SK-N-SH (cell line): Measurements from ENCODE around the gene RBMS3.

Experiments
- EP300 ChIP-seq, 2 experiments: IDR thresholded peaks; 2 replicates each; pipeline versions ENCODE4 v1.4.0 to v1.6.1; 2012; ENCODE audit warnings: borderline replicate concordance in 1 of 2, low read depth in 1 of 2, low read length in 1 of 2
- PBX3 ChIP-seq: IDR thresholded peaks from 2 replicates; pipeline ENCODE4; 2012
- RCOR1 ChIP-seq: fragments of 150-350 bp; IDR thresholded peaks from 2 replicates; pipeline ENCODE4 v1.6.1; 2017; ENCODE audit warnings: antibody characterized with exemption, low read length
- REST ChIP-seq: IDR thresholded peaks from 2 replicates; pipeline ENCODE4 v1.6.1; 2012; ENCODE audit warnings: mild to moderate bottlenecking, low read depth, low read length, moderate library complexity
- RFX5 ChIP-seq: IDR thresholded peaks from 2 replicates; pipeline ENCODE4 v1.6.1; 2012; ENCODE audit warnings: mild to moderate bottlenecking, improper control_type of control experiment, low read length
- RXRA ChIP-seq: IDR thresholded peaks from 2 replicates; pipeline ENCODE4 v1.4.0; 2012; ENCODE audit warnings: low read depth, mild to moderate bottlenecking, borderline replicate concordance
- TF ChIP-seq, protein P1 (sequence below): fragments of 200-600 bp; sonication (generic); IDR thresholded peaks from 2 replicates; pipeline ENCODE4 v1.6.1; 2017; ENCODE audit warnings: antibody characterized with exemption, mild to moderate bottlenecking, moderate library complexity
- TF ChIP-seq, protein P2 (sequence below): fragments of 150-350 bp; IDR thresholded peaks from 2 replicates; pipeline ENCODE4 v1.6.1; 2017; ENCODE audit warnings: antibody characterized with exemption, low read length, low read depth, borderline replicate concordance

DNA sequence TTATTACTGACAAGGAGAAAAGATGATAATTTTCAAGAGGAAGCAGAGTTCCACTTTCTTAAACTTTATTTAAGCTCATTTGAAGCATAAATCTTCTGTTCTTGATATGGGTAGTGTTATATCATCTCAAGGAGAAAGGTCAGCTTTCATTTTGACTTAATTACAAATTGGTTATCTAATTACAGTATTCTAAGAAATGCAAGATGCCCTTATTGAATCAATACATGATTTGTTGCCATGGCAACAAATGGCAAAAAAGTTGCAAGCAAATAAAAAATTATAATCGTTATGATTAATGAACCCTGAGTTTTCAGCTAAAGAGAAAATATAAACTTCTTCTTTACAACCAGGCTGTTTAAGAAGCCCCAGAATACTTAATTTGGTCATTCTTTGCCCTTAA, 622.7 kb downstream of the RBMS3 start:
- TF ChIP-seq, protein P1, sequence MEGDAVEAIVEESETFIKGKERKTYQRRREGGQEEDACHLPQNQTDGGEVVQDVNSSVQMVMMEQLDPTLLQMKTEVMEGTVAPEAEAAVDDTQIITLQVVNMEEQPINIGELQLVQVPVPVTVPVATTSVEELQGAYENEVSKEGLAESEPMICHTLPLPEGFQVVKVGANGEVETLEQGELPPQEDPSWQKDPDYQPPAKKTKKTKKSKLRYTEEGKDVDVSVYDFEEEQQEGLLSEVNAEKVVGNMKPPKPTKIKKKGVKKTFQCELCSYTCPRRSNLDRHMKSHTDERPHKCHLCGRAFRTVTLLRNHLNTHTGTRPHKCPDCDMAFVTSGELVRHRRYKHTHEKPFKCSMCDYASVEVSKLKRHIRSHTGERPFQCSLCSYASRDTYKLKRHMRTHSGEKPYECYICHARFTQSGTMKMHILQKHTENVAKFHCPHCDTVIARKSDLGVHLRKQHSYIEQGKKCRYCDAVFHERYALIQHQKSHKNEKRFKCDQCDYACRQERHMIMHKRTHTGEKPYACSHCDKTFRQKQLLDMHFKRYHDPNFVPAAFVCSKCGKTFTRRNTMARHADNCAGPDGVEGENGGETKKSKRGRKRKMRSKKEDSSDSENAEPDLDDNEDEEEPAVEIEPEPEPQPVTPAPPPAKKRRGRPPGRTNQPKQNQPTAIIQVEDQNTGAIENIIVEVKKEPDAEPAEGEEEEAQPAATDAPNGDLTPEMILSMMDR = no peak
- TF ChIP-seq RXRA = no peak
- TF ChIP-seq, protein P2, sequence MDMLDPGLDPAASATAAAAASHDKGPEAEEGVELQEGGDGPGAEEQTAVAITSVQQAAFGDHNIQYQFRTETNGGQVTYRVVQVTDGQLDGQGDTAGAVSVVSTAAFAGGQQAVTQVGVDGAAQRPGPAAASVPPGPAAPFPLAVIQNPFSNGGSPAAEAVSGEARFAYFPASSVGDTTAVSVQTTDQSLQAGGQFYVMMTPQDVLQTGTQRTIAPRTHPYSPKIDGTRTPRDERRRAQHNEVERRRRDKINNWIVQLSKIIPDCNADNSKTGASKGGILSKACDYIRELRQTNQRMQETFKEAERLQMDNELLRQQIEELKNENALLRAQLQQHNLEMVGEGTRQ = no peak
- no peak for TF ChIP-seq PBX3
- TF ChIP-seq RCOR1 = no peak
- TF ChIP-seq EP300 (IDR thresholded peaks at IDR 0.05; ENCODE audit: borderline replicate concordance in 1 of 2, low read depth in 1 of 2, low read length in 1 of 2) = no peak
- TF ChIP-seq REST = no peak
- TF ChIP-seq RFX5 = no peak
